Dedifferentiated amniotic fluid mesenchymal stem cell (primary cell): ENCODE results near the gene TMC8.
"Not testable (repeated sequence)": the region's sequence is repeated elsewhere in the genome, so short reads cannot be mapped to it uniquely, and the experiment has no call there.

Experiments
- DNase-seq: peaks from one replicate; pipeline ENCODE4 v3.0.0-alpha.2; 2016; ENCODE audit errors: extremely low spot score

TMC8 gene

DNA sequence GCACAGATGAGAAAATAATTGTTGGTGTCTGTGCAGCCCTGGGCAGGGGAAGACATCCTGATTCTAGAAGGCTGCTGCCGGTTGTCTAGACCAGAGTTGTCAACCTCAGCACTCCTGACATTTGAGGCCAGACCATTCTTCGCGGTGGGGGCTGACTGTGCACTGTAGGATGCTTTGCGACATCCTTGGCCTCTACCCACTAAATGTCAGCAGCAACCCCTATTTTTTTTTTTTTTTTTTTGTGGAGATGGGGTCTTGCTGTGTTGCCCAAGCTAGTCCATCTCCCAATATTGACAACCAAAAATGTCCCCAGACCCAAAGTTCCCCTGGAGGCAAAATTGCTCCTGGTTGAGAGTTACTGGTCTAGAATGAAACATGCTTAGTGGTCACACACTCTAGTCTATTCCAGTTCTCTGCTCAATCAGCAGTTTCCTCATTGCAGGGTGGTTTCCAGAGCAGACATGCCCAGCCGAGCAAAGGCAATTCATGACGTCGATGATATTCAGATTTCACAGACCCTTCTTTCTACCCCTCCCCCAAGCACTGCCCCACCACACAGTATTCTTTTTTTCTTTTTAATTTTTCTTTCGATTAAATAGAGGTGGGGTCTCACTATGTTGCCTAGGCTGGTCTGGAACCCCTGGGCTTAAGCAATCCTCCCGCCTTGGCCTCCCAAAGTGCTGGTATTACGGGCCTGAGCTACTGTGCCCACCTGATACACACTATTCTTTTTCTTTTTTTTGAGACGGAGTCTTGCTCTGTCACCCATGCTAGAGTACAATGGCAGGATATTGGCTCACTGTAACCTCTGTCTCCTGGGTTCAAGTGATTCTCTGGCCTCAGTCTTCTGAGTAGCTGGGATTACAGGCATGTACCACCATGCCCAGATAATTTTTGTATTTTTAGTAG is 24.6 kb downstream of the TMC8 start:
- no peak for DNase-seq

DNA sequence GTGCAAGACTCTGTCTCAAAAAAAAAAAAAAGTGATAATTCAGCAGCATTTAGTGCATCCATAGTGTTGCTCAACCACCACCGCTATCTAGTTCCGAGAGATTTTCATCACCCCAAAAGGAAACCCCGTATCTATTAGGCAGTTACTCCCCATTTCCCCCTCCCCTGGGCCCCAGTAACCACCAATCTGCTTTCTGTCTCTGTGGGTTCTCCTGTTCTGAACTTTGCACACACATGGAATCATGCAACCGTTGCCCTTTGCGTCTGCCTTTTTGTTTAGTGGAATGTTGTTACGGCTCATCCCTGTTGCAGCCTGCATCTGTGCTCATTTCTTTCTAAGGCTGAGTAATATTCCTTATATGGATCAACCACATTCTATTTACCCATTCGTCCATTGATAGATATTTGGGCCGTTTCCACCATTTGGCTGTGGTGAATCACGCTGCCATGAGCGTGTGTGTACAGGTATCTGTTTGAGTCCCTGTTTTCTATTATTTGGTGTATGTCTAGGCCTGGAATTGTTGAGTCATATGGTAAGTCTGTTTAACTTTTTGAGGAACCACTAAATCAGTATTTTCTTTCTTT is 29.1 kb downstream of the TMC8 start:
- no peak for DNase-seq

DNA sequence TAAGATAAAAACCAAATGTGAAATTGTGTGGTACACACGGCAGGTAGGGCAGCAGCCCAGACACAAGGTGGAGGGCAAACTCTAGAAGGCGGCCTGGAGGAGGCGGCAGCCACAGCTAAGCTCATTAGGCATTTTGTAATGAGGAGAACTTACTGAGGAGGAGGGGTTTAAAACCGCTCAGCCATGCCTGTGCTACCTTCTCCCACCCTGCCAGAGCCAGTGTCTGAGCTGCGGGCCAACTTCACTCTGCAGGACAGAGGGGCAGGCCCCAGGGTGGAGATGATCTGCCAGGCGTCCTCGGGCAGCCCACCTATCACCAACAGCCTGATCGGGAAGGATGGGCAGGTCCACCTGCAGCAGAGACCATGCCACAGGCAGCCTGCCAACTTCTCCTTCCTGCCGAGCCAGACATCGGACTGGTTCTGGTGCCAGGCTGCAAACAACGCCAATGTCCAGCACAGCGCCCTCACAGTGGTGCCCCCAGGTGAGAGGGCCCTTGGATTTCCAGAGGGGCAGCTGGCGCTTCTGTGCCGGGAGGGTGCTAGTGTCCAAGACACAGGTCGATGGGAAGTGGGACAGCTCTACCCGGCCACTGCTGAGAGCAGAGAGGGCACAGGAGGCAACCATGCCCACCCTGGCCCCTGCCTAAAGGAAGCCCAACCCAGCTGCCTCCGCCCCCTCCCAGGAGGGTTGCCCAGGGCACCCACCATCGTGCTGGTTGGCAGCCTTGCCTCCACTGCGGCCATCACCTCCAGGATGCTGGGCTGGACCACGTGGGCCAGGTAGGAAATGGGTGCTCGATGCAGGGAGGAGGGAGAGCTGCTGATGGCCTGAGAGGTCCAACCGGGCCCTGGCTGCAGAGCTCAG is 33.5 kb downstream of the TMC8 start:
- DNase-seq: no peak

DNA sequence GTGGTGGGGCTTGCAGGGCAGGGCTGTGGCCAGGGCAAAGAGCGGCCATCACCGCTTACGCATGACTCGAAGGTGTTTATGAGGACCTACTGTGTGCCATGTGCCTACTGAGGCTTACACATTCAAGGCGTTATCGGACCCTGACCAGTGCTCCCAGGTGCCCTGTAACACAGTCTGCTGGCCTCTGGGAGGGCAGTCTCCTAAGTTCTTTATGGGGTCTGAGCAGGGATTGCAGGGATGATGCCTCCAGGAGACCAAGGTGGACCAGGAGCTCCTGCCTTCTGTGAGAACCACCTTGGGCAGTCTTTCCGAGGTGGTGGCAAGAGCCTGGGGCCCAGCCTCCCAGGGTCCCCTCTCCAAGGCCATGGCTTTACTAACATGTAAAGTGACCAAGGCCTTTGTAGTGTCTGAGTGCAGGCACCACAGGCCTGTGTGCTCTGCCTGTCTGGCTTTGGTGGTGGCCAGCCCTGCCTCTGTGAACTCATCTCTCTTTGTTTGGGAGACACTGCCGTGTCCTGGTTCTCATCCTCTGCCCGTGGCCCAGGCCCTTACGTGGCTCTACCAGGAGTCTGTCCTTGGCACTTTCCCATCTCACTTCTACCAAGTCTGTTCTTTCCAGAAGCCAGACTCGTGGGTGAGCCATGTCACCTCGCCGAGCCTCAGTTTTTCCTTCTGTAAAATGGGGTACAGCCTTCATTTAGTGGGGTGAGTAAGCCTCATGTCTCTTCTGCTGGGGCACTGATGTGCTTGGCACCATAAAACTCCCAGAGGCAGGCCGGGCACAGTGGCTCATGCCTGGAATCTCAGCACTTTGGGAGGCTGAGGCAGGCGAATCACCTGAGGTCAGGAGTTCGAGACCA is 34.4 kb downstream of the TMC8 start:
- DNase-seq: no peak

DNA sequence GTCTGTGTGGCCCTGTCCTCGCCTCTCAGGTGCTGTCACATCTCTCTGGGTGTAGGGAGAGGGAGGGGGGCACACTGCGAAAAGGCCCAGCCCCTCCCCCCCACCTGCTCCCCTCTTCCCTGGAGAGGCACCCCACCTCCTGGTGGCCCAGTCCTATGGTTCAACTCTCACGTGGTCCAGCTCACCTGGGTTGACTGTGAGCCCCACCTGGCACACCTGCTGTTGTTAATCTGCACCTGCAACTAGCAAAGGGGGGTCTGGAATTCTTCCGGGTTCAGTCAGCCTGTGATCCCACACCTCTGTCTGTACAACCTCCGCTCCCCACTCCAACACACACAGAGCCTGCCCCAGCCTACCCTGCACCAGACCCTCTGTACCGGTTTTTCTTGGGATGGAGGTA is 35.8 kb downstream of the TMC8 start:
- no peak for DNase-seq

DNA sequence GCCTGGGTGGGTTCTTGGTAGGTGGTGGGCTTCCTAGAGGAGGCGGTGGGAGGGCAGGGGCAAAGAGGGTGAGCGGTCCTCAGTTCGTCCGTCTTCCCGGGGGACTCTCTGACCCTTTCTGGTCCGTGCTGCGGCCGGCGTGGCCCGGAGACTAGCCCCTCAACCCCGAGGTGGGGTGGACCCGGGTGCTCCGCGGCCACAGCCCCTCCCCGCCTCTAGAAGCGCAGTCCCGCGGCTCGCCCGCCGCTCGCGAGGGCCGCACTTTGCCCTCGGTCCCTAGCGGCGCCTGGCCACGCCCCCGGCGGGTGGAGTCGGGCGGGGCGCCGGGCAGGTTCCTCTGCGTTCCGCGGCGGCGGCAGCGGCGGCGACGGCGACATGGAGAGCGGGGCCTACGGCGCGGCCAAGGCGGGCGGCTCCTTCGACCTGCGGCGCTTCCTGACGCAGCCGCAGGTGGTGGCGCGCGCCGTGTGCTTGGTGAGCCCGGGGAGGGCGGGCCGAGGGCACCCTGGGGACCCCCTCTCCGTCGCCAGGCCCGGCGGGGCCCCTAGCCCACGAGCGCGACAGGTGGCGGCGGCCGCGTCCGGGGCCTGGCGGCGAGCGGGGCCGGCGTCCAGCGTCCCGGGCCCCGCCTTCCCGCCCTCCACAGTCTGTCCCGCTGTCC is 37.8 kb downstream of the TMC8 start, which contains the start of gene SYNGR2:
SYNGR2 (plus strand) TSS at position 340 of the 661 bp plus-strand sequence; CDS start at position 376, 36 bp downstream.
- DNase-seq: no peak

DNA sequence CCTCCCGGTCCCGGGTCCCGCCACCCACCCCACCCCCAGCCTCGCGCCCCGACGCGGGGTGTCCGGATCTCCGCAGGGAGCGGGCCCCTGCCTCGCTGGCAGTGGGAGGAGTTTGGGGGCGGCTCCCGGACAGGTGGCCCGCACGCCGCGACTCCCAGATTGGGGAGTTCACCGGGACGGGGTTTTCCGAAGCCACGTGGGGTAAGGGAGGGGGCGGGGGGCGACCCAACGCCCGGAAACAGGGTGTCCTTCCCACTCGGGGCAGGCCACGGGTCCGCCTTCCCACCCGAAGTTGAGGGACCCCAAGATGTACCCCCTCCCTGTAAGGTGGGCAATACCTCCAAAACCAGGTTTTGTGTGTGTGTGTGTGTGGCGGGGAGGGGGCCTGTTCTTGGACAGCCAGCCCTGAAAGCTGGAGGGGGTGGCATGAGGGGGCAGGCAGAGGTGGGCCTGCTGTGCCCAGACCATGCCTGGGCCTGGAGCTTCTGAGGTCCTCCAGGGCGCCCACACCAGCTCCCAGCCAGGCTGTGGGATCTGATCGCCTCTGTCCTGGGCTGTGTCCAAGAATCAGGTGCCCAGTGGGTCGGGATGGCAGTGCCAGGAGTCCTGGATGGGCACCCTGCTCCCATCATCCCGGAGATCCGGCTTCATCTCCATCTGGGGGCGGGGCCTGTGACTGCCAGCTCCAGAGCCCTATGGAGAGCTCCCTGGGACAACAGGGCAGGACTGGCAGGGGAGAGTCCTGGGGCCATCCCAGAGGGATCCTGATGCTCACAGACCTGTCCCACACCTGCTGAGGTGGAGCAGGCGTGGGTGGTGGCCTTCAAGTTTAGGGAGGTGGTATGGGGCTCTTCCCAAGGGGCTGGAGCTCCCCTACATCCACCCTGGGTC is 38.6 kb downstream of the TMC8 start:
- DNase-seq: peak; percentile 25

DNA sequence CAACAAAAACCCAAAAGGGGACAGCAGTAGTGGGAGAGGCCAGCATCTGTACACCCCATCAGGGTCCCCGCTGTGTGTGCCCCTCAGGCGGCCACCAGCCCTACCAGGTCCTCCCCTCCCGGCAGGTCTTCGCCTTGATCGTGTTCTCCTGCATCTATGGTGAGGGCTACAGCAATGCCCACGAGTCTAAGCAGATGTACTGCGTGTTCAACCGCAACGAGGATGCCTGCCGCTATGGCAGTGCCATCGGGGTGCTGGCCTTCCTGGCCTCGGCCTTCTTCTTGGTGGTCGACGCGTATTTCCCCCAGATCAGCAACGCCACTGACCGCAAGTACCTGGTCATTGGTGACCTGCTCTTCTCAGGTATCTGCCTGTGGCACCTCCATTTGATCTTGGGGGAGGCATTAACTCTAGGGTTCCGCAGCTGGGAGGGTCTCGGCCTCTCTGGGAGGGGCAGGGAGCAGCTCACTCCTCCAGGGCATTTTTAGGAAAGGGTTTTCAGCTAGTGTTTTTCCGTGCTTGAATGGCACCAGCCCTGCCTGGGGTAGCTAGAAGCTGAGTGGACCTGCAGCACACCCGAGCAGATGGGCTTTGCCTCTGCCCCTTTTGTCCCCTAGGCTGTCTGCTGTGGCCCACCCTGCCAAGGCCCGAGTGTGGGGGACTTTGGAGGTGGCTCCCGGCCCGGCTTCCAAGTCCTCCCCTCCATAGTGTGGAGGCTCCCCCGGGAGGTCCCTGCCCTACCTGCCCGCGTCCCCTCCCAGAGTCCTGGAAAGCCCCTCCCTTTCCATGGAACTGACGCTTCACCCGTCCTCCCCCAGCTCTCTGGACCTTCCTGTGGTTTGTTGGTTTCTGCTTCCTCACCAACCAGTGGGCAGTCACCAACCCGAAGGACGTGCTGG is 40.4 kb downstream of the TMC8 start:
- DNase-seq: no peak

DNA sequence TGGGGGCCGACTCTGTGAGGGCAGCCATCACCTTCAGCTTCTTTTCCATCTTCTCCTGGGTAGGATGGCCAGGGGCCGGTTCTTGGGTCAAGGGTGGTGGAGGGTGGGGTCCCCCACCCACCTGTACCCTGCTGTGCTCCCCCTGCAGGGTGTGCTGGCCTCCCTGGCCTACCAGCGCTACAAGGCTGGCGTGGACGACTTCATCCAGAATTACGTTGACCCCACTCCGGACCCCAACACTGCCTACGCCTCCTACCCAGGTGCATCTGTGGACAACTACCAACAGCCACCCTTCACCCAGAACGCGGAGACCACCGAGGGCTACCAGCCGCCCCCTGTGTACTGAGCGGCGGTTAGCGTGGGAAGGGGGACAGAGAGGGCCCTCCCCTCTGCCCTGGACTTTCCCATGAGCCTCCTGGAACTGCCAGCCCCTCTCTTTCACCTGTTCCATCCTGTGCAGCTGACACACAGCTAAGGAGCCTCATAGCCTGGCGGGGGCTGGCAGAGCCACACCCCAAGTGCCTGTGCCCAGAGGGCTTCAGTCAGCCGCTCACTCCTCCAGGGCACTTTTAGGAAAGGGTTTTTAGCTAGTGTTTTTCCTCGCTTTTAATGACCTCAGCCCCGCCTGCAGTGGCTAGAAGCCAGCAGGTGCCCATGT is 41.1 kb downstream of the TMC8 start:
- DNase-seq: not testable (repeated sequence)

DNA sequence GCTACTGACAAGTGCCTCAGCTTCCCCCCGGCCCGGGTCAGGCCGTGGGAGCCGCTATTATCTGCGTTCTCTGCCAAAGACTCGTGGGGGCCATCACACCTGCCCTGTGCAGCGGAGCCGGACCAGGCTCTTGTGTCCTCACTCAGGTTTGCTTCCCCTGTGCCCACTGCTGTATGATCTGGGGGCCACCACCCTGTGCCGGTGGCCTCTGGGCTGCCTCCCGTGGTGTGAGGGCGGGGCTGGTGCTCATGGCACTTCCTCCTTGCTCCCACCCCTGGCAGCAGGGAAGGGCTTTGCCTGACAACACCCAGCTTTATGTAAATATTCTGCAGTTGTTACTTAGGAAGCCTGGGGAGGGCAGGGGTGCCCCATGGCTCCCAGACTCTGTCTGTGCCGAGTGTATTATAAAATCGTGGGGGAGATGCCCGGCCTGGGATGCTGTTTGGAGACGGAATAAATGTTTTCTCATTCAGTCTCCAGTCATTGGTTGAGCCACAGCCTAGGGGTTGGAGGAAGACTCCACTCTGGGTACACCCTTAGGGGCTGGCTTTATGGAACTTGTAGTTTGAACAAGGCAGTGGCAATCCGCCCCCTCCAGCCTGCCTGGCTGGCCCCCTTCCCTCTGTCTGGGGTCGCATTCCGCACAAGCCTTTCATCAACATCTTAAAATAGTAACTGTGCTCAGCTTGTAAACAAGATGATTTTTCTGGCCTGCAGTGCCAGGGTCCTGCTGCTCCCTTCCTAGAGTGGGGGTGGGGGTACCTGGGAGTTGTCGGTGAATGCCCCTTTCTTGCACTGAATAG is 41.9 kb downstream of the TMC8 start:
- DNase-seq: no peak

DNA sequence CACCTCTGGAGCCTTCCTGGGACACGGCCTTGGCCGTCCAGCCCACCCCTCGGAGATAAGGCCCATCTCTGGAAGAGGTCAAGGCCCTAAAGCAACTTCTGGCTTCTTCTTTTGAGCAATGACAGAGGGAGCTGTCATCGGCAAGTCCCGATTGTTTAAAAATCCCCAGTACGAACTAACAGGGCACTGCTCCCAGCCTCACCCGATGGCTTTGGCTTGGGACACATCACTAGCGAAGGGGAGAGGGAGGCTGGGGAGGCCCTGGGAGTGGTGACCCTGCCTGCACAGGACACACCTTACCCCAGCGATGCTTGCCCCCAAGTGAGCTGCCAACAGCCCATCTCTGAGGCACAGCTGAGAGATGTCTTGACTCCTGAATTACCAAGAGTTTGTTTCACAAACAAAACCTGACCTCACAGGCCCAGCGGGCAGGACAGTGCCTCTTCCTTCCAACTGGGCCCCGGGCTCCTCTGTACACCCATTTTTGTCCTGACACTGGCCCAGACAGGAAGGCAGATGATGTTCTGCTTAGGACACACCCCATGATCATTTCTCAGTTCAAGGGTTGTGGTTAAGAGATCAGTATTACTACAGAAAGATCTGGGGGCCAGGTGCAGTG is 42.6 kb downstream of the TMC8 start:
- no peak for DNase-seq

DNA sequence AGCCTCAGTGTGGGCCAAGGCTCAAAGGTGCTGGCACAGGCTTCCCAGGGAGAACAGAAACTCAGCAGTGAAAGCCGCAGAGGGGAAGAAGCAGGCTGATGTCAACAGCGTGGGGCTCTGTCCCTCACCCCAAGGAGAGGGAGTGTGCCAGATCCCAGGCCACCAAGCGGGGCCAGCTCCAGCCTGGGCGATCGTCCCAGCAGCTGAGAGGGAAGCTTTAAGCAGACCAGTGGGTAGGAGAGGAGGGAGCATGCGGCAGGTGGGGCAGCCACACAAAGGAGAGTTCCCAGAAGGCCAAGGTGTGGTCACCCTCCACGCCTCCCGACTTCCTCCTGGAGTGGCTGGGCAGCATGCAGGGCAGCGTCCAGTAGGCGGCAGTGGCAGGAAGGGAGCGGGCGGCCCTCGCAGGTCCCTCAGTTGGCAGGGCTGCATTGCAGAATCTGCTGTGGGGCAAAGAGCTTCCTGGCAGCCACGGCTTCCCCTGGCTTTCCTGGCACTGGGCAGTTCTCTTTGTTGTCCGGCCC is 43.8 kb downstream of the TMC8 start:
- DNase-seq: no peak

DNA sequence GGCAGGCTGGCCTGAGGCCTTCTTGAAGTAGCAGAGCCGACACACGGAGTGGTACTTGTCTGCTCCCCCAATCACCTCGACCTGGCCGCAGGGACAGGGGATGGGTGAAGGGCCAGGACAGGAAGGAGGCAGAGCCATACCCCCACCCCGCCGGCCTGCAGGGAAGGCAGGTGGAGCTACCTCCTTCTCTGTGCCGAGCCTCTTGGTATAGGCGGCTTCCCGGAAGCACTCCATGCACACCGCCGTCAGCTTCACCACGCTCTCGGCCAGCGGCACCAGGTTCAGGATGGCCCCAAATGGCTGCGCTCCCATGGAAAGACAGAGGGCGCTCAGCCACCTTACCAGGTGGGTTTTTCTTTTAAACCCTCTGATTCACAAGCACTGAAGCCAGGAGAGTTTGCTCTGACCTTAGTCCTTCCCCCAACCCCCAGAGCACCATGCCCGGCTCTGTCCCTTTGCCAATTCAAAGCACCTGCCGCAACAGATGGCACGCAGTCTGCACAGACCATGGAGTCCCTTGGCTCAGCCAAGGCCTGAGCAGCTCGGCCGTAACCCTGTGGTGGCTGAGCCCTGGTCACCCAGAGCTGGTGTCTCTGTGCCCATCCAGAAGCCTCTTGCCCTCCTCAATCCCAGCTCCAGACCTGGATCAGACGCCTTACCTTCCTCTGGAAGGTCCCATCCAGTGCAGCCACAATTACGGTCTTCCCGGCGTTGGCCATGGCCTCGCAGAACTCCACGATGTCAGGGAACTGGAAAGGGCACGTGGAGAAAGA is 44.5 kb downstream of the TMC8 start:
- DNase-seq: no peak

DNA sequence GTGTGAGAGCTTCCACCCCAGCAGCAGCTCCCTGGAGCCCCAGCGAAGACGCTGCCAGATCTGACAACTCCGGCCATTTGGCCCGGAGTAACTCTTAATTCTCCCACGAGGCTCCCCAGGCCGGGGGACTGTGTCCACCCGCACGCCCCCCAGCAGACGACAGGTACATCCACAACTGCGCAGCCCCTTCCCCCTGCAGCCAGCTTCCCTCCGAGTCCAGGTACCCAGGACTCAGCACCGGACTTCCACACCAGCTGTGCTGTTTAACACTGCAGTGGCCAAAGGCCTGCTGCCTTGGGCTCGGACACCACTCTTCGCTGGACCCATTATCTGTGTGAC is 45.0 kb downstream of the TMC8 start:
- DNase-seq: no peak

DNA sequence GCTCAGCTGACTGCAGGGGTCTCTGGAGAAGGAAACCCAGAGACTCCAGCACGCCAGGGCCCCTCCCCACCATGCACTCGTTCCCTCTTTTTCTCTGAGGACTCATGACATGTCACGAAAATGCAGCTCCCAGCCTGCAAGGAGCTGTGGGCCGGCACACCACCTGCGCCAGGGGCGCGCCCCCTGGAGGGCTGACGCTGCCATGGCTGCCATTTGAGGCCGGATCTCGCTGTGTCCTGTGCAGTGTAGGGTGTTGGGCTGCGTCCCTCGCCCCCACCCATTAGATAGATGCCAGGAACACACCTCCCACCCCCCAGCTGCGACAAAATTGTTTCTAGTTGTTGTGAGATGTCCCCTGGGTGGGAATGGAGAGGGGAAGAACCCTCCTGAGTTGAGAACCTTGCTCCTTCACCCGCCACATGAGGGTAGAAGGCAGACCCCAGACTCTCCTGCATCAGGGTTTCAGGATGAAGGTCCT is 46.0 kb downstream of the TMC8 start:
- DNase-seq: no peak

DNA sequence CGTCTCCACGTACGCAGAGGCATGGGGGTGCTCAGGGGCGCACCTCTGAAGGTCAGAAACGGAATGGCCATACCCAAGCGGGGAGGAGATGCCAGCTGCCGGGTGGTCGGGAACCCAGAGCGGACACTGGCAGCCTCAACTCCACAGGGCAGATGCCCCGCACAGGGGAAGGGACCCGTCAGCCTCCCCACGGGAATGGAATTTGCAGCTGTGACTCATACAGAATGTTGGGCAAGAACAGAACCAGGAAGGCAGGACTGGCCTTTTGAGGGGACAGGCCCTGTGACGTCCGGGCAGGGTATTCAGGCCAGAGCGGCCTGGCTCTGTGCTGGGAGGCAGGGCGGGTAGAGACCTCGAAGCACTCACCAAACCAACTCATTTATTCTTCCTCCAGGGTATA is 48.8 kb downstream of the TMC8 start:
- no peak for DNase-seq
